HG03520 (cell line): ENCODE data around the gene NEK9.

Experiments used
- ATAC-seq: cut with Tn5 transposase; IDR thresholded peaks from one replicate; pipeline ENCODE4 v1.9.1; 2021; ENCODE audit warnings: mild to moderate bottlenecking, moderate library complexity; ENCODE audit not compliant: unreplicated experiment

Gene NEK9

GRCh38 chr14:75113932-75114539 lies 12.8 kb downstream of the NEK9 start:
- ATAC-seq: no peak

GRCh38 chr14:75109877-75110276 lies 17.0 kb downstream of the NEK9 start:
- ATAC-seq: no peak

- no peak for ATAC-seq
Measured at GRCh38 chr14:75107186-75107585, 19.7 kb downstream of the NEK9 start.

DNA sequence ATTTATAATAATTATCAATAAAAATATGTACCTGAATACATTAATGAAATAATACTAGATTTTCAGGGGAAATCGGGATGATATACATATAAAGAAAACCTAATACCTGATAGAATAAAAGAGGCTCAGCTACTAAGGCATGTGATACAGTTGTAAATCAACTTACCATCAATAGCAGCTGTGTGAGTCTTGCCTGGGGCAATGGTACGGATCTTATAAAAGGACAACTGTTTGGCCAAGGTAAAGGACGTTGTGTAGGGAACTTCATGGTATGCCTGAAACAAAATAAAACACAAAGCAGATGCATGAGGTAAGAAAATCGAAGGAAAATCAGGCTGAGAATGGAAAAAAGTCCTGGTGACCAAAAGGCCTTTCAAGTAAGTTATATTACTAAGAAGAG lies 25.4 kb downstream of the NEK9 start:
- no peak for ATAC-seq

GRCh38 chr14:75098682-75099081 lies 28.2 kb downstream of the NEK9 start:
- no peak for ATAC-seq

- ATAC-seq: no peak
Measured at GRCh38 chr14:75098212-75098611, 28.6 kb downstream of the NEK9 start.

DNA sequence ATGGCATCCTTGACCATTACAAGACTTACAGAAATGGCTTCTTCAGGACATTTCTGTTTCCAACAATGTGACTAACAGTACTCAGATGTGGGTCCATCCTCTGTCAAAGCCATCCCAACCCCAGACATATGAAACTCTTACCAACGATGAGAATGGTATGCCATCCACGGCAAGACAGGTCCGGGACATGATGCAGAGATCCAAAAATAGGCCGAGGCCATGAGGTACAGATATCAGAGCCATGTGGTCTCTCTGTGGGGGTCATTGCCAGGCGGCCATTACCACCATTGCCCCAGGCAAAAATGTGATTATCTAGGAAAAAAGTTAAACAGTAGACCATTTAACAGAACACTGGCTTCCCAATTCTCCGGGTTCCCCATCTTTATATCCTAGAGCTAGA lies 29.9 kb downstream of the NEK9 start:
- ATAC-seq: no peak

DNA sequence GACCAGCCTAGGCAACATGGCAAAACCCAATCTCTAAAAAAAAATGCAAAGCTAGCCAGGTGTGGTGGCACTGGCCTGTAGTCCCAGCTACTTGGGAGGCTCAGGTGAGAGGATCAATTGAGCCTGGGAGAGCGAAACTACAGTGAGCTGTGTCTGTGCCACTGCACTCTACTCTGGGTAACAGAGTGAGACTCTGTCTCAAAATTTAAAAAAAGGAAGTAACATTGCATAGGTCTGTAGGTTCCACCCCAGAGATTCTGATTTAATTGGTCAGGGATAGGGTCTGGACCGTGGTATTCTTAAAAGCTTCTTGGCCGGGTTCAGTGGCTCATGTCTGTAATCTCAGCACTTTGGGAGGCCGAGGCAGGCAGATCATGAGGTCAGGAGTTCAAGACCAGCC lies 31.2 kb downstream of the NEK9 start:
- ATAC-seq: no peak

DNA sequence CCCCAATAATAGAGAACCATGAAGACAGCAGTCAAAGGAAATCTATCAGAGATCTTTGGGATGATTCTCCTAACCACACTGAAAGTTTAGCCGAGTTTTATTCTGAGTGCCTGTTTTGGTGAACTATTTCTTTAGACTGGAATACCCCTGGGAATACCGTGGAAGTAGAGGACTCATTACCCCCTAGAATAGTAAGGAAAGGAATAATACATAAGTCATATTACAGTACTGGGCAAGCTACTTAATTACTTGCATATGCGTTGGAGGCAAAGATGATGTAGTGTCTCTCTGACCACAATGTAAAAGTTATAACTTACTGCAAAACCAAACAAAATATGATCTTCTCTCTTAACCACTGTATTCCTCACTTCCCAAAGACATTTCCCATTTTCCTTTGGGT lies 32.0 kb downstream of the NEK9 start:
- no peak for ATAC-seq

GRCh38 chr14:75092698-75093097 lies 34.1 kb downstream of the NEK9 start:
- no peak for ATAC-seq

DNA sequence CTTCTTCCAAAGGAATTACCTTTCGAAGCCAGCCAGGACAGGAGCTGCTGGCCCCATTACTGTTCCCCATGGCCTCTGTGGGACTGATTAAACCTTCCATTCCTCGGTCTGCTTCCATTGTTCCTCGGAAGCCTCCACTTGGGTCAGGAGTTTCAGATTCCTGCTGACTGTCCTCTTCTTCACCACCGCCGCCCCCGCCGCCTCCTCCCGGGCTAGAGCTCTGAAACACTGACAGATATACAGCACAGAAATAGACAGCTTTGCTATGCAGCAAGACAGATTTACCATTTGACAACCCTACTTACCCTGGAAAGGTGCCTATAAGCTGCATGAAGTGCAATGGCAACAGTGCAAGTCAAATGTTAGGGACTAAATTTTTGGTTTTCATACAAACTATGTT lies 35.6 kb downstream of the NEK9 start:
- no peak for ATAC-seq

GRCh38 chr14:75090353-75090752 lies 36.5 kb downstream of the NEK9 start:
- ATAC-seq: no peak

DNA sequence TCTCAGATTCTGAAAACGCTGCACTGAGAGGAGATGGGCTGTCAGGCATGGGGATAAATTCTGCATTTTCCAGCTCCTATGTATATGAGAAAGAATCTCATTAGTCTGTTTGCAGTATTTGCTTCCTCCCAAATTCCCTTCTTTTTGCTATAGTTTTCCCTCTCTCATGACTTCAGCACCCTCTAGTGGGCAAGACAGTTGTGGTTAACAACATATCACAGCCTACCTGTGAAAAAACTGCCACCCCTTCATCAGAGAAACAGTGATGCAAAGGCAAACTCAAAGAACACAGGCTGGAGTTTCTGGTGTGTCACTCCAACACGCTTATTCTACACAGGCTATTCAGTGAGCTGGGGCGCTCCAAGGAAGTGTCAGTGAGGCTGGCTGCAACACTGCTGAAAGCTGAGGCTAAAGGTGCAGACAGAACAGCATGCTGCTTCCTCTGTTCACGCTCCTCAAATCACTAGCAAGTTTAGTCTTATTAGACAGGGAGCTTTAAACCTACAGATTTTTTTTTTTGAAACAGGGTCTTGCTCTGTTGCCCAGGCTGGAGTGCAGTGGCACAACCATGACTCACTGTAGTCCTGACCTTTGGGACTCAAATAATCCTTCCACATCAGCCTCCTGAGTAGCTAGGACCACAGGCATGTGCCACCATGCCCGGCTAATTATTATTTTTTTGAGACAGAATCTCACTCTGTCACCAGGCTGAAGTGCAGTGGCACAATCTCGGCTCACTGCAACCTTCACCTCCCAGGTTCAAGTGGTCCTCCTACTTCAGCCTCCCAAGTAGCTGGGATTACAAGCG lies 38.1 kb downstream of the NEK9 start:
- ATAC-seq: no peak

GRCh38 chr14:75088153-75088552 lies 38.7 kb downstream of the NEK9 start:
- ATAC-seq: no peak

GRCh38 chr14:75084513-75084912 lies 42.3 kb downstream of the NEK9 start:
- no peak for ATAC-seq

GRCh38 chr14:75083271-75083670 lies 43.6 kb downstream of the NEK9 start:
- ATAC-seq: no peak

GRCh38 chr14:75081660-75082229 lies 45.1 kb downstream of the NEK9 start:
- ATAC-seq: no peak

GRCh38 chr14:75079521-75079920 lies 47.3 kb downstream of the NEK9 start:
- ATAC-seq: no peak

DNA sequence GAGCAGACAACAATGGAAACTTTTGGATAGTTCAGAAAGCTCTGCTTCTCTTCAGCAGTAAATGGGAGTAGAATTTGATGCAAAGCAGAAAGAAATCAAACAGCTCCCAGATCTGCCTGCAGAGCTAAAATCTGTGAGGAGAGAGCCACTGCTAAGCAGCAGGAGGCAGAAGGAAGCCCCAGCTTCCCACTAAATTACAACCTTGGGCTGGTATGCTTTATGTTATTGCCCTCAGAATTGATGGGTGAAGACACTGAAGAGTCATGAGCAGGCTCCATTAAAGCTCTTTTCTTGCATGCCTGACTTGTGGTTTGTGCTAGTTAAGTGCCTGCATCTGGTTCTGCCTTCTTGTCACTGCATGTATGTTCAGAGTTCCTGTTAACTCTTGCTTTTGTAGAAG lies 49.1 kb downstream of the NEK9 start:
- ATAC-seq: no peak

GRCh38 chr14:75070383-75070782 lies 56.5 kb downstream of the NEK9 start:
- ATAC-seq: no peak

- ATAC-seq: no peak
Measured at GRCh38 chr14:75069811-75070145, 57.1 kb downstream of the NEK9 start.

GRCh38 chr14:75069121-75069810 lies 57.6 kb downstream of the NEK9 start, which contains the start of gene ZC2HC1C:
Gene ZC2HC1C (plus strand): TSS chr14:75069641. CDS start chr14:75070574, 933 bp downstream.
- peak; percentile 50 for ATAC-seq
